ENCODE measurements around the gene RASGRP3.

RASGRP3 gene

DNA sequence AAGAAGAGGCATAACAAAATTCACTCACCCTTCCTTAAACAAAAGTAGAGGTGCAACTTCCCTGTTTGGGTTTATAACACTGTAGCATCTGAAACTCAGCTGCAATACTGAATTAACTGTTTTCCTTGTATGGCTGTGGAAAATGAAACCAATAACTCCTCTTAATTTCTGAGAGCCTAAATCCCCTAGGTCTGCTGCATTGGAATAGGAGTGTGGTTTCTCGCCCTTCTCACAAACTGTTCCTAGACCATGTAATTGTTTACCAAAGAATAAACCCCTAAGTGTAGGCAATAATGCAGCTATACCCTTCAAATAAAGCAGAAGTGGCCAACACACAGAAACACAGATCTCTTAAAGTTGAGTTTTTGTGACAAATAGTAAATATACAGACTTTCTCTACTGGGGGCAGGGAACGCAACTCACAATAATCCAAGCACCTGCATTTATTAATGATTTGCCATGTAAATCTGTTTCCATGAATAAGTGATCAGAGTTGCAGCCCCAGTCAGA is 52.0 kb downstream of the RASGRP3 start:
- DNase-seq: no peak

DNA sequence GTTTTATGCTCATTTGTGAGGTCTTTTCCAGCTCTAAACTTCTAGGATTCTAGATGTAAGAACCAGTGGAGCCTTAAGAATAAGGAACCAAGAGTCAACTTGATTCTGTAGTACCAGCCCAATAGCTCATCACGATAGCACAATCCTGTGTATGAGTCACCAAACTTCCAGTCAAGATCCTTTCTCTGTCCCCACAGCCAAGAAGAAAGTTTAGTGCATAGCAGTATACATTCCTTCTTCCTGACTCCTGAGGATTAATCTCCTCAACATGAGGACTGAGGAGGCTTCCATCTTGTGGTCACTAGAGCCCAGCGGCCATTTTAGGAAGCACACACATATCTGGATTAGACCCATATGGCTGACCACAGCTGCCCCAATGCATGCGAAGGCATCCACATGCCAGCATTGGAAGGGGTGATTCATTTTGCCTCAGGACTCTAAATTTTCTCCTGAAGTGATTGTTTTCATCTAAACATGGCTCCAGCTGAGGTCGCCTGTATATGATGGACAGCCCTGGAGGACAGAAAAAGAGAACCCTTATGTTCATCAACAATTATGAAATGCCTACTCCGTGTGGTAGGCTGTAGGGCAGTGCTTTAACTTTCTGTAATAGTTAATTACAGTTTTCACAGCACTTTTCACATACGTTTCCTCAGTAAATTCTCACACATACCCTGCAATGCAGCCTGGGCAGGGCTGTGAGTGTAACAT is 53.5 kb downstream of the RASGRP3 start:
- DNase-seq: peak; percentile 75

DNA sequence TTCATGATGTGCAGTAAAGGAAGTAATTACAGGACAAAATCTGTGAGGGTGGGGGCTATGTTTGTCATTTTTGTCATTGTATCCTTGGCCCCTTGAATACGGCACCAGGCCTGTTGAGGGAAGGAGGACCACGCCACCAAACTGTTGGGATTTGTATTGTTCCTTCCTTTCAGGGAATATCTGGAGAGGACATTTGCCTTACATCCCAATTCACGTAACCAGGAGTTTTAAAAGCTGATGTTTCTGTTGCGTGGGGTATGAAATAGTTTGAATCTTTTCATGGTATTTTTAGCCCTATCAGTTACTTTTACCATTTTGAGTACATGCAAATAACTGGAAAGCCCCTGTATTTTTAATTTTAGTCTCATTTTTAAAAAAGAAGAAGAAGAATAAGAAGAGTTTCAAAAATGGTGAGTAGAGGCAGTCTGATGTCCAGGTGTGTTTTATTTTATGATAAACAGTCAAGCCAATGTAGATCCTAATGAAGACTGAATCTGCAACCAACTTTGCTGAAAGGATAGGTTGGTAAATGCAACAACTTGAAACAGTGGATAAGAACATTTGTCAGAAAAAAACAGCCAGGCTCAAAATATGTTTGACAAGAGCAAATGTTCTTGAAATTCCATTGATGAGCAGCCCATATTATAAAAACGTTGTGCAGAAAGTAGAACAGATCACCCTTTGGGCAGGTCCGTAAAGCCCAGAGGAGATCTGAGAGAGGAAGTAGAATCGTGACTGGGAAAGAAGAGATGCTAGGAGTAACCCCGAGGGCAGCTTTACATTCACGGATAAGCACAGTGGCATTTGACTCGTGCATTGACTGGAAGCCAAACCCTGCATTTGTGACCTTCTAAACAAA is 54.5 kb downstream of the RASGRP3 start:
- no peak for DNase-seq

DNA sequence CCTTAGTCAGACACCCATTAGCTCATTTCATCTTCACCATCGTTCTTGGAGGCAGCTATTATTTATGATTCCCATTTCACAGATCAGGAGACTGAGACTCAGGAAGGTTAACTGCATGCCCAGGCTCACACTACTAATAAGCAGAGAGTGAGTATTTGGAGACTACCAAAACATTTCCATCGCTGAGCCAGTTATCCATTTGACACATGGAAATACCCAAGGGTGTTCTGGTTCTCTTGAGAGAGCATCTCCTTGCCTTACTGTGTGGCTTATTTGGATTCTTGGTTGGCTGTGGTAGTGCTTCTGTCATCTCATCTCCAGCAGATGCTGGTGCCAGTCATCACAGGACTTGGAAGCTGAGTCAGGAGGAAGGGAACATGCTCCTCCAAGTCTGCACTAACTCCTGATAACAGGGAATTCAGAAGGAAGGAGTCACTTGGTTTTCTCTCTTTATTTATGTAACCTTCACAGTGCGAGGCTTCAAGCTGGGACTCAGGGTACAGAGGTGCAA is 55.2 kb downstream of the RASGRP3 start:
- DNase-seq: no peak

DNA sequence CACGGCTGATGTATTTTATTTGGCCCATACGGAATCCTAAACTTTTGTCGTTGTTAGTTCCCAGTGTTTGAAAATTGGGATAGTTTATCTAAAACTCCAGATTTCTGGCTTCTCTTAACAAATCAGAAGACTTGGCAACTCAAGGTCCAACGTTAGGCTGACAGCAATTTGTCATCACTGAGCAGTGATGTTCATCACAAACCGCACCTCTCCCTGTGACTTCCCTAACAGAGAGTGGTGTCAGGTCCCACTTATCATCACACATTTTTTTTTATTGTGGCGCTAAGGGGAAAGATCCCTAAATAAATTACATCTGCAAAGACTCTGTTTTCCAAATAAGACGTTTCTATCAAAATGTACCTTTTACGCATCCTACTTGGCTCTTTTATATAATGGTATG is 55.7 kb downstream of the RASGRP3 start:
- DNase-seq: no peak

DNA sequence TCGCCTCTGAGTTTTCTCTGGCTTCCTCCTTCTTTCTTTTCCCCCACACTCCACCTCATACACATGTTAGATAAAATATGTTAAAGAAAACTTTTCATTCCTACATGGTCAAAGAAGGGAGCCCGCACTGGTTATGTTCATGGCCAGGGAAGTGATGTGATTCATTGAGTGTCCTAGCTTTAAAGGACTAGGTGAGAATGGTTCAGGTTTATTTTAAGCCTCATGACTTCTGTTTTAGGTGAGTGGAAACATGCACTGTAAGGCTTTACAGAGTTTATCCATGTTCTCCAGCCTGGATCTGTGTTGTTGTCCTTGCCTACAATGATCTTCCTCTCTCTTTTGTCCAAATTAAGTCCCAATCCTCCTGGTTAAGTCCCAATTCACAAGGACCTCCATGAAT is 56.5 kb downstream of the RASGRP3 start:
- DNase-seq: no peak

DNA sequence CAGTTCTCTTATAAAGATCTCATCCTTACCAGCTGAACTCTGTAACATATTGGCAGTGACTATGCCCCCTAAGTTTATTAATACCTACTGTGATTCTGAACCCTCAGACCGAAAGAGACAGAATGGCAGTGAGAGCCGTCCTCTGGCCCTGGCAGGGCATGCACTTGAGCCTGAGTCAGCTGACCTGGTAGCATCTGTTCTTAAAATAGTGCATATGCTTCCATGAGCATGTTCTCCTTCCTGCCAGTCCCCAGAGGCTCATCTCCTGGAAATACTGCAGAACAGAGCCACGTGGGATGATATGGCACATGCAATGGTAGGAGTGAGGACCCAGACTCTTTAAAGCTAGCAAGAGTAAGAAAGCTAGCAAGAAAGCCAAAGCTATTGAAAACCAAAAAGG is 59.0 kb downstream of the RASGRP3 start:
- no peak for DNase-seq

DNA sequence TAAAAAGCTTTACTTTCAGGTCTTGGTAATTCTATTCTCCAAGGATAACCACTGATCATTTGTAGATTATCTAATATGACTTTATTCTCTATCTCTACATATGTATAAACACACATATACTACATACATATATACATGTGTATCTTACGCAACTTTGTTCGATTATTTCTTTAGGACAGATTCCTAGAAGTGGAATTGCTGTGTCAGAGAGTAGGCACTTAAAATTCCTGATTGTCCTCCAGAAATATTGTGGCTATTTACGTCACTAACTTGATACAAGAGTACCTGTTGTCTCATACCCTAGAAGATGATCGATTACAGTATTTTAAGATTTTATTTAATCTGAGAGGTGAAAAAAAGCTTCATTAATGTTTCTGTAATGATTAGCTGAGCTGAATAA is 64.8 kb downstream of the RASGRP3 start:
- DNase-seq: no peak

DNA sequence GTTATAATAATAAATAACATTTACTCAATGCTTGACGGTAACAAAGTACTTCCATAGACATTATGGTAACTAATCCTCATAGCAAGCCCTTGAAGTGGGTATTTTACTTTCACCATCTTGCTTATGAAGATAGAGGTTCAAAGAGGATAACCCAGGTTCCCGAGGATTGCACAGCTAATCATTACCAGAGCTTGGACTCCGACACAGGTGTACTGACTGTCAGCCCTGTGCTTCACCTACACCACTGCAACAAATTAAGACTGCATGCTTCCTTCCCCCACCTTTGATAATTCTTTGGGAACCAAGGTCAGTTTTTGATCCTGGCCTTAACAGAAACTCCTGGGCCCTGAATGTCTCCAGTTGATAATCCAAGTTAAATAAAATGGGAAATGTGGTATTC is 73.8 kb downstream of the RASGRP3 start:
- DNase-seq: no peak

DNA sequence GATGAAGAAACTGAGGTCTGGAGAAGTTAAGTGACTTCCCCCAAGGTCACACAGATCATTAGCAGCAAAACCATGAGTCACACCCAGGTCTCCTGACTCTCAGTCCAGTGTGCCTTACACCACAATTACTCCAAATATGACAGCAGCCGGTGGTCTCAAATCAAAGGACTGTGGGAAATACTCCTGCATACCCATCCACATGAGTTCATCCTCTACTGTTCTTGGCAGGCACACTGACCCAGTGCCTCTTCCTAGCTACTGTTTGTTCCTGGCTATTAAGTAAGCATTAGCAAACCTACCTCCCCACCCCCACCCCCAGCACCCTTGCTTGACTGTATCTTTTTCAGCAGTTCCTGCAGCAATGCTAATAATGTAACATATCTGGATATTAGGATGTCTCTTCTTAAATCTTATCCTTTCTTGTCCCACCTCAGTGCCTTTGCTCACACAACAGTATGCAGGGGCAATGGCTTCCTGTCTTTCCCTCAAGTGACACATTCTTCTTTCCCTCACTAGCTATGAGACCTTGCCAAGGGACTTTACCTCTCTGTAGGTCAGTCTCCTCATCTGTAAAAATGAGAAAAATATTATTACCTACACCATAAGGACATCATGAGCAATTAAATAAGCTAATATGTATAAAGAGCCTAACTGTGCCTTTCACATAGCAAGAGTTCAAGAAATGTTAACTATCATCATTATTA is 76.5 kb downstream of the RASGRP3 start:
- DNase-seq: no peak

DNA sequence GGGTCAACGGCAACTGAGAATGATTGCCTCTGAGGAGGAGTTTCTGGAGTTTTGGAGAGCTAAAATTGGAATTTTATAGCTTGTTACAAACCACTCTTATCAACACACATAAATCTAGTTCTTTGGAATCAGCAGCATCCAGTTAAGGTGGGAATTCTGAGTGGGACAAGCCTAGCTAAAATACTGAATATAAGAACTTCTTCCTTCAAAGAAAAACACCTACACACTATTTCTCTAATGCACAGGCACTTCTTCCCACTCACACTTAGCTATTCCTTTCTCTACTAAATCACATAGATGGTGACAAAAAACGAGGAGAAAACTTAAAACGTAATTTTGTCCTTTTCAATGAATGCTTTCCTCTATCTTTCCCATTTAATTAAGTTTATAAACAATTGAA is 79.2 kb downstream of the RASGRP3 start:
- no peak for DNase-seq

DNA sequence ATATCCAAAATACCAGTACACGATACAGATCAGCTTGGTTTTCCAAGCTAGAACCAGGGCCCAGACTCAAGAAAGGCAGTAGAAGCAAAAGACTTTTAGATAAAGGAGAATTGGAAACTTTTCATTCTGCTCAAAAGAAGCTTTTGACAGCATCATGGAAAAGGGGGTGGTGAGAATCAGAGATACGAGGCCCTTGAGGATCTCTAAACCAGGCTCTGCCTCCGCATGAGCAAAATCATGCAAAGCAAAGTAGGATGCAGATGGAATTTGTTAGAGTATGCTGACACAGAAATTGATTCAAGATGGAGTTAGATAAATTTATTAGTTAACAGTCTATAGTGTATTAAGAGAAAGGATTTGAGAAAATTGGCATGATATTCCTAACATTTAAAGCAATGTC is 82.9 kb downstream of the RASGRP3 start:
- no peak for DNase-seq

DNA sequence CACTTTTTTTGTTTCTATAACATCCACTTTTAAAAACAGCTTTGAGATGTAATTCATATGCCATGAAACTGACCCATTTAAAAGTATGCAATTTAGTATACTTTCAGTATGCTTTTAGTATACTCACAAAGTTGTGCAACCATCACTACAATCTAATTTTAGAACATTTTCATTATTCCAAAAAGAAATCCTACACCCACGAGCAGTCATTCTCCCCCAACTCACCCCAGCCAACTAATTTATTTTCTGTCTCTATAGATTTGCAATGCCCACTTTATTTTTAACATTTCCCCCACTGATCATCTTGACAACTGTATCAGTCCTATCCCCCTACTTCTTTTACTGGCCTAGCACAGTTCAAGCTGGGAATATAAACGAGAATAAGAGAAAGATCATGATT is 83.6 kb downstream of the RASGRP3 start:
- DNase-seq: no peak

DNA sequence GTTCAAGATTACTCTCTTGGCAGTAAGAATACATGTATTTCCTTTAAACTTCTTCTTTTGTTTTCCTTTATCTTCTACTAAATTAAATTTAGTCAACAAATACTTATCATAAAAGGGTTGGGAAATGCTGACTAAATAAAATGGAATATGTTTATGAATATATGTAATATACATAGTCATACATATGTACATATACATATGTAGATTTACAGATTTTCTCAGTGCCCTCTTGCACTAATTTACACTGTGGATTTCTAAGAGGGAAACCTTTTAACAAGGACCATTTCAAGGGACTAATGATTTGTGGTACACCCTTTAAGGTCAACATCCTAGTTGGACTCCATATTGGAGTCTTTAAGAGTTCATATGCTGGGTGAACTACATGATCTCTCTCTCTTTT is 85.4 kb downstream of the RASGRP3 start:
- DNase-seq: no peak

DNA sequence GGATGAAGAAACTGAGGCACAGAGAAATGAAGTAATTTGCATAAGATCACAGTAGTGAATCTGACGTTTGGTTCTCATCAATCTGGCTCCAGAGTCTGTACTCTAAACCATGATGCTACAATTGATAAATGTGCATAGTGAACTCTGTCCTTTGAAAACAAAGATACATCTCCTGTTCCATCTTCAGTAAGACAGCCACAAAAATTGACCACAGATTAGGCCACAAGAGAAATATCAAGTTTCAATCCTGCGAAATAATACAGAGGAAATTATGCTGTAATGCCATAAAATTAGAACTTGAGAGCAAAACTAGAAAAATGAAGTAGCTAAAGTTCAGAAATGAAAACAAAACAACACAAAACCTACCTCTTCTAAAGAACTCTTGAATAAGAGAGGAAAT is 94.2 kb downstream of the RASGRP3 start:
- no peak for DNase-seq

DNA sequence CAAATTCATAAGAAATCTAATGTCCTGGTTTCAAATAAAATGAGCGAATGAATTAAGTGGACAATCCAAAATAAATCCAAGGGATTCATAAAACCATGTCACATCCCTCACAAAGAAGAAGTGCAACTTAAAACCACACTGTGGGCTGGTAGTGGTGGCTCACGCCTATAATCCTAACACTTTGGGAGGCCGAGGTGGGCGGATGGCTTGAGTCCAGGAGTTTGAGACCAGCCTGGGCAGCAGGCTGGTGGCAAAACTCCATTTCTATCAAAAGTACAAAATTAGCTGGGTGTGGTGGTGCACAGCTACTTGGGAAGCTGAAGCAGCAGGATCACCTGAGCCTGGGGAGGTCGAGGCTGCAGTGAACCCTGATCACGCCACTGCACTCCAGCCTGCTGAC is 97.2 kb downstream of the RASGRP3 start:
- no peak for DNase-seq

DNA sequence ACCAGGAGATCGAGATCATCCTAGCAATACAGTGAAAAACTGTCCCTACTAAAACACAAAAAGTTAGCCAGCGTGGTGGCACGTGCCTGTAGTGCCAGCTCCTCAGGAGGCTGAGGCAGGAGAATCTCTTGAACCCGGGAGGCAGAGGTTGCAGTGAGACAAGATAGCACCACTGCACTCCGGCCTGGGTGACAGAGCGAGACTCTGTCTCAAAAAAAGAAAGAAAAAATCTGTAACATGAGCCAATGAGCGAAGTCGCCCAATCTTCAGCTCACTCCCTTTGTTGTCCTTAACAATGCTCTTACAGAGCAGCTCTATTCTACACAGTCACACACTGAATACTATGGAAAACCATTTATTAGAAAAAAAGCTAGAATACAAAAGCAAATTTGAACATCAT is 100.6 kb downstream of the RASGRP3 start:
- DNase-seq: no peak

DNA sequence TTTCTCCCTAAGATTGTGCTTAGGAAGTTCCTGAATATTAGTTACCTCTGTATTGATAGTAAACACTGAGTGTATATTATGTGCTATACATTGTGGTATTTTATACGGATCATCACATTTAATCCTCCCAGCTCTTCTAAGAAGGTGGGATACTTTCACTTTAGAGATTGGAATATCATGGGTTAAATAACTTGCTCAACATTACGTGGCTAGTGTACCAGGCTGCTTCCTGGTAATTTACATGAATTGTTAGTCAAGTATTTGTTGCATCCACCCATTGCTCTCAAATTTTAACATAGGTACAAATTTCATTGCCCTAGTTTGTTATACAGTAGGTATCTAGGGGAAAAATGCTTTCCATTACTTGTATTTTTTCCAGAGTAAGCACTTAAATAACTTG is 101.2 kb downstream of the RASGRP3 start:
- no peak for DNase-seq

DNA sequence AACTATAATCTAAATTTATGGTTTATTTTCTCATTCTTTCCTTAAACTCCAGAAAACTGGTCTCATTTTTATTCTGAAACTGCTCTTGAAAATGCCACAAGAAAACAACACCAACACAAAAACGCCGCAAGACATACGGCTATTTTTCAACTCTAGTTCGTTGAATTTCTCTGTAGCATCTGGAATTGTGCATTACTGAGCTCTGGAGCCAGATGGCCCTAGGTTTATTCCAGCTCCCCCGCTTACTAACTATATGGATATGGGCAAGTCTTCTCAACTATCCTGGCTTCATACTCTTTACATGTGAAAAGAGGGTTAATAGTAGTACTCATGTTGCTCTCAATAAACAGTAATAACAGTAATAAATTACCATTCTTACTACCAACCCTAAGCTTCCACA is 102.8 kb downstream of the RASGRP3 start:
- no peak for DNase-seq

DNA sequence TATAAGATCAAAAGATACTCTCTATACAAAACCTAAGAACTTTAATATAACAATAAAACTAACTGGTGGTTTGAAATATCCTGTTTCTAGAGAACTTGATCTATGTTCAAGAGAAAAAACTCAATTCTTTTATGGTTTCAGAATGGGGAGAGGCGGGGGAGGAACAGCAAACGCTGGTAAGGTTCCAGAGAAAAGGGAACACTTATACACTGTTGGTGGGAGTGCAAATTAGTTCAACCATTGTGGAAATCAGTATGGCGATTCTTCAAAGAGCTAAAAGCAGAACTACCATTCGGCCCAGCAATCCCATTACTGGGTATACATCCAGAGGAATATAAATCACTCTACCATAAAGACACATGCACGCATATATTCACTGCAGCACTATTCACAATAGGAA is 105.4 kb downstream of the RASGRP3 start:
- DNase-seq: no peak

DNA sequence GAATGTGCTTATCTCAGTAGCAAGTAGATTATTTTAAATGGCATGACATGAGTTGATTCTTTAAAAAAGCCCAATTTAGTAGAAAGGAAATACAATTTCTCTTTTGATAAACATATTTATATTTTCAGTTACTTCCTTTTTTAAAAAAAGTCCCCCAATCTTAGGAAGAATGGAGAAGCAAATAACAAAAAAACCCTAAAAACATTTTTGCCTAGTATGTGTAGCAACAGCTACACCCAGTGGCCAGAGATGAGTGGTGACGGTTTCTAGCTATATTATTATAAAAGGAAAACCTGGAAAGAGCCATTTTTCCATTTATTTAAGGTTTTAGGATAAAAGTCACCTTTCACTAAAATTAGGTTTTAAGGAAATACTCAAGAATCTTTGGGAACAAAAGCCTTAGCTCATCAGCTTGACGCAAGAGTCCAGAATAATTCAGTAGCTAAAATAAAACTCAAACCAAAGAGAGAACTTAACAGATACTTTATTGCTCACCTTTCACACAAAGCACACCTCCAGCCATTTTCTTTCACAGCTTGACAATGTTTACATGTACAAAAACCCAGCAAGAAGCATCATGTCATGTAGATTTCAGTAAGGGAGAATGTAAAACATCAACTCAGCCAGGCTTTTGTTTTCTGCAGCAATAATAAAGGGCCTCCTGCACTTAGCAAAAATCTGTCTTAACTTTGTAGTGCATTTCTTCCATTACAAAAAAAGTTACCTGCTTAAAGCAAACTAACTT is 106.9 kb downstream of the RASGRP3 start:
- DNase-seq: no peak

DNA sequence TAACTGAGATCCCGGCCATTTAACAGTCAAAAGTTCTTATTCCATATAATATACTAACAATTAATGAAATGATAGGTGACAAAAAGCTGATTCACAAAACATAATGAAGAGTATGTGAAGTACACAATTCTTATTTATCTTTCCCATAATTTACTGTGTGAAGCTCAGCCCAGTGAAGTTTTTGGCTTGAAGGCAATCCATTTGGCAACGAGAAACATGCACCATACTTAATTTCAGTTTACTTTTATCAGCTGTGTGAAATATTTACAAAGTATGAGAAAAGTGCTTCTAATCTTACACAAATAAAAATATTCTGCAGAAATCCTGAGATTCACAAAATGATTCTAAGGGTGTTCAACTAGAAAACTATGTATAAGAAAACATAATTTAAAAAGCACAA is 110.3 kb downstream of the RASGRP3 start:
- no peak for DNase-seq

DNA sequence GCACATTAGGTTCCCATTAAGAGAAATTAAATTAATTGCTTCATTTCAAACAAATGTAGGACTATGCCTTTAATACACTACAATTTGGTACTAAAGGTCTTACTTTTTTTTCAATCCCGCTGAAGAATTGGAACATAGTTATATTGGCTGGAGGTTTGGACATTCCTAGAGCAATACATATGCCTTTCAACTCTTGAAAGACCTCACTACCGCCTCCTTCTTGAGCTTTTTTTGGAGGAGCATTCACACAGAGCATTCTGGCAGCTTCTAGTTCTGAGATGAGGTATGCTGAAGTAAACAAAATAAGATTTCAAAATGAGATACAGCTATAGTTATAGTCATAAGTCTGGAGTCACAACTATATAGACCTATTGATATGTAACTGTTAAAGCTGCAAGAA is 111.8 kb downstream of the RASGRP3 start:
- DNase-seq: no peak

Data from islet precursor cell (in vitro differentiated cells).